DOHH2 (cell line): ENCODE measurements around the gene SLC16A4.

Experiments
- H3F3A ChIP-seq: fragments of 200-600 bp; sonication (generic), shearing (Covaris generic); 2 replicates; pipeline ENCODE4 v1.6.0; 2016; ENCODE audit warnings: antibody characterized with exemption, mild to moderate bottlenecking; ENCODE audit not compliant: control insufficient read depth, insufficient read depth
- H3K27ac ChIP-seq: fragments of 200-600 bp; sonication (generic); 2 replicates; pipeline ENCODE4 v1.5.1; 2014; ENCODE audit warnings: low read depth, mild to moderate bottlenecking, low read length, moderate library complexity
- H3K27me3 ChIP-seq: fragments of 200-600 bp; sonication (generic); 2 replicates; pipeline ENCODE4 v1.6.1; 2014; ENCODE audit warnings: mild to moderate bottlenecking, low read length, mixed read lengths; ENCODE audit not compliant: control insufficient read depth
- H3K36me3 ChIP-seq: fragments of 200-600 bp; sonication (generic); 2 replicates; pipeline ENCODE4 v1.6.1; 2014; ENCODE audit warnings: mild to moderate bottlenecking, low read length, moderate library complexity, mixed read lengths; ENCODE audit not compliant: control insufficient read depth
- H3K4me1 ChIP-seq: fragments of 200-600 bp; sonication (generic); 2 replicates; pipeline ENCODE4 v1.6.1; 2014; ENCODE audit warnings: mild to moderate bottlenecking, low read length, mixed read lengths; ENCODE audit not compliant: control insufficient read depth
- H3K4me2 ChIP-seq: fragments of 200-600 bp; sonication (generic); 2 replicates; pipeline ENCODE4 v1.6.0; 2014; ENCODE audit warnings: mild to moderate bottlenecking, low read length, moderate library complexity
- H3K4me3 ChIP-seq: fragments of 200-600 bp; sonication (generic); 2 replicates; pipeline ENCODE4 v1.5.1; 2014; ENCODE audit warnings: mild to moderate bottlenecking, low read length, mixed read lengths
- H3K79me2 ChIP-seq: fragments of 200-600 bp; sonication (generic); 2 replicates; pipeline ENCODE4 v1.6.1; 2014; ENCODE audit warnings: mild to moderate bottlenecking, low read length, mixed read lengths; ENCODE audit not compliant: control insufficient read depth
- H3K9me2 ChIP-seq: fragments of 200-600 bp; sonication (generic); replicated peaks from 2 replicates; pipeline ENCODE4 v1.6.1; 2014; ENCODE audit warnings: mild to moderate bottlenecking, low read length, mixed read lengths; ENCODE audit not compliant: control insufficient read depth
- H3K9me3 ChIP-seq: fragments of 200-600 bp; sonication (generic); 2 replicates; pipeline ENCODE4 v1.6.1; 2014; ENCODE audit warnings: antibody characterized with exemption, low read length, mixed read lengths; ENCODE audit not compliant: control insufficient read depth, insufficient read depth
- H4K20me1 ChIP-seq: fragments of 200-600 bp; sonication (generic); 2 replicates; pipeline ENCODE4 v1.6.0; 2014; ENCODE audit warnings: low read depth, mild to moderate bottlenecking, antibody characterized with exemption, low read length, moderate library complexity; ENCODE audit not compliant: control insufficient read depth, insufficient read depth
- EZH2phosphoT487 ChIP-seq: fragments of 200-600 bp; sonication (generic); IDR thresholded peaks from 2 replicates; pipeline ENCODE4 v1.6.1; 2017; ENCODE audit warnings: borderline replicate concordance, mild to moderate bottlenecking, antibody characterized with exemption, low read length, moderate library complexity, mixed read lengths
- TF ChIP-seq, protein P1 (sequence below): fragments of 200-600 bp; sonication (generic); IDR thresholded peaks from one replicate; pipeline ENCODE4 v1.5.1; 2014; ENCODE audit warnings: antibody characterized with exemption, mild to moderate bottlenecking, low read depth, low read length; ENCODE audit not compliant: poor library complexity, severe bottlenecking

The SLC16A4 gene

DNA sequence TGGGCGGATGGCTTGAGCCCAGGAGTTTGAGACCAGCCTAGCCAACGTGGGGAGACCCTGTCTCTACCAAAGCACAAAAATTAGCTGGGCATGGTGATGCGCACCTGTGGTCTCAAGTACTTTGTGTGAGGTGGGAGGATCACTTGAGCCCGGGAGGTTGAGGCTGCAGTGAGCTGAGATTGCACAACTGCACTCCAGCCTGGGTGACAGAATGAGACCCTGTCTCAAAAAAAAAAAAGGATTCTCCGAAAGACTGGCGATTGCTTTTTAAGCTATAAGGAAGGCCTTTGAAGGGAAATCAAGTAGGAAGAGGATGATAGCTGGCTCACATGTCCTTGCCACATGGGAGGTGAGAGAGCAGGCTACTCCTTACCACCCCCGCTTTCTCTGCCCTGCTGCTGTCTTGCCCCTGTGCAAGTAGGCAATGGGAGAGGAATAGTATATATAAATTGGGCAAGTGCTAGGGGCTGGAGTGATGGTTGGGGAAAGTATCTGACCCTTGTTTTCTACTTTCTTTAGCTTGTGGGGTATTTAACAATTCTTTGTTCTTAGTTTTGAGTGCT lies 20.4 kb upstream of the SLC16A4 start:
- H3F3A ChIP-seq: no peaks in the 10 kb centered on the region
- H3K27me3 ChIP-seq: no peaks in the 10 kb centered on the region
- H3K4me2 ChIP-seq: no peak overlapping the region
- no peaks in the 10 kb centered on the region for H3K9me2 ChIP-seq
- no peaks in the 10 kb centered on the region for H3K9me3 ChIP-seq
- no peaks in the 10 kb centered on the region for H4K20me1 ChIP-seq
- H3K27ac ChIP-seq: no peak overlapping the region
- H3K4me1 ChIP-seq: peaks cover 26% of the 10 kb centered on the region
- peaks cover 31% of the 10 kb centered on the region for H3K79me2 ChIP-seq
- H3K4me3 ChIP-seq: no peak overlapping the region
- no peak for TF ChIP-seq EZH2phosphoT487
- TF ChIP-seq, protein P1, sequence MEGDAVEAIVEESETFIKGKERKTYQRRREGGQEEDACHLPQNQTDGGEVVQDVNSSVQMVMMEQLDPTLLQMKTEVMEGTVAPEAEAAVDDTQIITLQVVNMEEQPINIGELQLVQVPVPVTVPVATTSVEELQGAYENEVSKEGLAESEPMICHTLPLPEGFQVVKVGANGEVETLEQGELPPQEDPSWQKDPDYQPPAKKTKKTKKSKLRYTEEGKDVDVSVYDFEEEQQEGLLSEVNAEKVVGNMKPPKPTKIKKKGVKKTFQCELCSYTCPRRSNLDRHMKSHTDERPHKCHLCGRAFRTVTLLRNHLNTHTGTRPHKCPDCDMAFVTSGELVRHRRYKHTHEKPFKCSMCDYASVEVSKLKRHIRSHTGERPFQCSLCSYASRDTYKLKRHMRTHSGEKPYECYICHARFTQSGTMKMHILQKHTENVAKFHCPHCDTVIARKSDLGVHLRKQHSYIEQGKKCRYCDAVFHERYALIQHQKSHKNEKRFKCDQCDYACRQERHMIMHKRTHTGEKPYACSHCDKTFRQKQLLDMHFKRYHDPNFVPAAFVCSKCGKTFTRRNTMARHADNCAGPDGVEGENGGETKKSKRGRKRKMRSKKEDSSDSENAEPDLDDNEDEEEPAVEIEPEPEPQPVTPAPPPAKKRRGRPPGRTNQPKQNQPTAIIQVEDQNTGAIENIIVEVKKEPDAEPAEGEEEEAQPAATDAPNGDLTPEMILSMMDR: no peak
- peaks cover 14% of the 10 kb centered on the region for H3K36me3 ChIP-seq

DNA sequence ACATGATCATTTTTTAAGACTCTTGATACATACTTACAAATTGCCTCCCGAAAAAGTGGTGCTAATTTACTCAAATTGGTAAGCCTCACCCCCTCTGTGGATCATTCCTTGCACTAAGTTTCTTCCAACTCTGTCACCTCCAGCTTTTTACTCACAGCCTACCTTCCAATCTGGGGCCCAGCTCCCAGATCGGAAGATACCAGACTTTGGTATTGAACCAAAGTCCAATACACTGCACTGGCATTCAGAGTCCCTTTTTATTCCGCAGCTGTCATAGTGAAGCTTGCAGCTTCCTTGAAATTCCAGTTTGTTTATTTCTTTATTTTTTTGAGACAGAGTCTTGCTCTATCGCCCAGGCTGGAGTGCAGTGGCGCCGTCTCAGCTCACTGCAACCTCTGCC lies 18.5 kb upstream of the SLC16A4 start:
- H3K4me3 ChIP-seq: no peak overlapping the region
- TF ChIP-seq, protein P1: no peak
- H3K9me3 ChIP-seq: no peaks in the 10 kb centered on the region
- no peaks in the 10 kb centered on the region for H4K20me1 ChIP-seq
- H3K9me2 ChIP-seq: no peaks in the 10 kb centered on the region
- H3K4me2 ChIP-seq: peak overlapping the region; percentile 85
- peaks cover 3% of the 10 kb centered on the region; the same call in 1 of the 2 replicates for H3F3A ChIP-seq
- peaks cover 31% of the 10 kb centered on the region for H3K36me3 ChIP-seq
- H3K4me1 ChIP-seq: peaks cover 34% of the 10 kb centered on the region
- H3K27me3 ChIP-seq: no peaks in the 10 kb centered on the region
- H3K27ac ChIP-seq: no peak overlapping the region
- peaks cover 47% of the 10 kb centered on the region for H3K79me2 ChIP-seq

DNA sequence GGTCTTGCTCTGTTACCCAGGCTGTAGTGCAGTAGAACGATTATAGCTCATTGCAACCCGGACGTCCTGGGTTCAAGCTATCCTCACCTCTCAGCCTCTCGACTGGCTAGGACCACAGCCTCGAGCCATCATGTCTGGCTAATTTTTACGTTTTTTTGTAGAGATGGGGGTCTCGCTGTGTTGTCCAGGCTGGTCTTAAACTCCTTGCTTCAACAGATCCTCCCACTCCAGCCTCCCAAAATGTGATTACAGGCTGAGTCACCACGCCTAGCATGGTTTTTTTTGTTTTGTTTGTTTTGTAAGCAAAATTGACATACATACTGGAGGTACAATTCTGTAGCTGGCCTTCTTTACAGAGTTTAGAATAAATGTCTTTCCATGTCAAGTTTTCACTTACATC lies 17.7 kb upstream of the SLC16A4 start:
- TF ChIP-seq, protein P1: no peak
- TF ChIP-seq EZH2phosphoT487: no peak
- no peaks in the 10 kb centered on the region for H3K9me2 ChIP-seq
- peaks cover 39% of the 10 kb centered on the region for H3K36me3 ChIP-seq
- peaks cover 49% of the 10 kb centered on the region for H3K79me2 ChIP-seq
- H3K27ac ChIP-seq: no peak overlapping the region
- H3K4me1 ChIP-seq: peaks cover 34% of the 10 kb centered on the region
- H4K20me1 ChIP-seq: no peaks in the 10 kb centered on the region
- peaks cover 5% of the 10 kb centered on the region; the same call in 1 of the 2 replicates for H3F3A ChIP-seq
- H3K4me2 ChIP-seq: peak overlapping the region; percentile 85
- H3K9me3 ChIP-seq: no peaks in the 10 kb centered on the region
- H3K27me3 ChIP-seq: no peaks in the 10 kb centered on the region
- peak overlapping the region; percentile 94 for H3K4me3 ChIP-seq
